NB4 (cell line): ENCODE measurements around the gene ELAVL3.

Source experiments
- MYC ChIP-seq: IDR thresholded peaks from 2 replicates; pipeline ENCODE4 v1.6.1; 2011; ENCODE audit warnings: low read depth, low read length
- POLR2A ChIP-seq: IDR thresholded peaks from 2 replicates; pipeline ENCODE4 v1.6.1; 2011; ENCODE audit warnings: mild to moderate bottlenecking; ENCODE audit not compliant: insufficient read length; ENCODE audit errors: extremely low read depth
- TF ChIP-seq, protein P1 (sequence below): IDR thresholded peaks from one replicate; pipeline ENCODE4 v1.5.1; 2012; ENCODE audit warnings: low read depth, low read length
- TF ChIP-seq, protein P2 (sequence below): IDR thresholded peaks from 2 replicates; pipeline ENCODE4 v1.6.1; 2011; ENCODE audit warnings: low read depth, low read length

DNA sequence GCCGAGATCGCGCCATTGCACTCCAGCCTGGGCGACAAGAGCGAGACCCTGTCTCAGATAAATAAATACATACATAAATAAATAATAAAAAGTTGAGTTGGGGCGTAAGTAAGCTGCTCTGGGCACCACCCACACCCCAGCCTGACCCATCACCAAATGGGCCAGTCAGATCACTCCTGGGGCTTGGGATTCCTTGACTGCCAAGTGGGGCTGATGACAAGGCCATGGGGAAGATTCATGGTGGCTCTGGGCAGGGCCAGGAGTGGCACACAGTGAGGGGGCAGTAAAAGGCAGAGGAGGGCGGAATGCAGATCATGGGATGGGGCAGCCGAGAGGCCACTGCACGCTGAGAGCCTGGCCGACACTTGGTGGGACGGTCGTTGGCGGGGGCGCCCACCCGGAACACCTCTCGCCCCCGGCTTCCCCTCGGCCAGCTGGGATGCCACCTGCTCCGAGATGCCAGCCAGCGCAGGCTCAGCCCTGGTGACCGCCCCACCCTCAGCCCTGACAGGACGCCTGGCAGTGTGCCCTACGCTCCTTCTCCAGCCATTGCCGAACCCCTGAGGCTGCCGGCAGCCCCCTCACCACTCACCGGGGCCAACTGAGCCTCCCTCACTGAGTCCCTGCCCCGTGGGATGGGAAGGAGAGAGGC lies 13.9 kb upstream of the ELAVL3 start:
- TF ChIP-seq, protein P1, sequence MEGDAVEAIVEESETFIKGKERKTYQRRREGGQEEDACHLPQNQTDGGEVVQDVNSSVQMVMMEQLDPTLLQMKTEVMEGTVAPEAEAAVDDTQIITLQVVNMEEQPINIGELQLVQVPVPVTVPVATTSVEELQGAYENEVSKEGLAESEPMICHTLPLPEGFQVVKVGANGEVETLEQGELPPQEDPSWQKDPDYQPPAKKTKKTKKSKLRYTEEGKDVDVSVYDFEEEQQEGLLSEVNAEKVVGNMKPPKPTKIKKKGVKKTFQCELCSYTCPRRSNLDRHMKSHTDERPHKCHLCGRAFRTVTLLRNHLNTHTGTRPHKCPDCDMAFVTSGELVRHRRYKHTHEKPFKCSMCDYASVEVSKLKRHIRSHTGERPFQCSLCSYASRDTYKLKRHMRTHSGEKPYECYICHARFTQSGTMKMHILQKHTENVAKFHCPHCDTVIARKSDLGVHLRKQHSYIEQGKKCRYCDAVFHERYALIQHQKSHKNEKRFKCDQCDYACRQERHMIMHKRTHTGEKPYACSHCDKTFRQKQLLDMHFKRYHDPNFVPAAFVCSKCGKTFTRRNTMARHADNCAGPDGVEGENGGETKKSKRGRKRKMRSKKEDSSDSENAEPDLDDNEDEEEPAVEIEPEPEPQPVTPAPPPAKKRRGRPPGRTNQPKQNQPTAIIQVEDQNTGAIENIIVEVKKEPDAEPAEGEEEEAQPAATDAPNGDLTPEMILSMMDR: no peak
- TF ChIP-seq POLR2A: no peak
- TF ChIP-seq MYC: no peak
- TF ChIP-seq, protein P2, sequence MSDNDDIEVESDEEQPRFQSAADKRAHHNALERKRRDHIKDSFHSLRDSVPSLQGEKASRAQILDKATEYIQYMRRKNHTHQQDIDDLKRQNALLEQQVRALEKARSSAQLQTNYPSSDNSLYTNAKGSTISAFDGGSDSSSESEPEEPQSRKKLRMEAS: no peak
